Measurements from ENCODE around the gene C5orf22.

GRCh38 chr5:31486441-31486840 lies 45.7 kb upstream of the C5orf22 start:
- TF ChIP-seq EZH2 (IDR thresholded peaks at IDR 0.05) (no peak), CTCF (IDR thresholded peaks at IDR 0.05) (no peak), EZH2phosphoT487 (IDR thresholded peaks at IDR 0.05) (no peak)
